GM21360 (cell line): ENCODE results near the gene SEZ6L.

Source experiments
- ATAC-seq: cut with Tn5 transposase; IDR thresholded peaks from one replicate; pipeline ENCODE4 v1.9.1; 2021; ENCODE audit warnings: mild to moderate bottlenecking, moderate library complexity; ENCODE audit not compliant: unreplicated experiment

The SEZ6L gene

DNA sequence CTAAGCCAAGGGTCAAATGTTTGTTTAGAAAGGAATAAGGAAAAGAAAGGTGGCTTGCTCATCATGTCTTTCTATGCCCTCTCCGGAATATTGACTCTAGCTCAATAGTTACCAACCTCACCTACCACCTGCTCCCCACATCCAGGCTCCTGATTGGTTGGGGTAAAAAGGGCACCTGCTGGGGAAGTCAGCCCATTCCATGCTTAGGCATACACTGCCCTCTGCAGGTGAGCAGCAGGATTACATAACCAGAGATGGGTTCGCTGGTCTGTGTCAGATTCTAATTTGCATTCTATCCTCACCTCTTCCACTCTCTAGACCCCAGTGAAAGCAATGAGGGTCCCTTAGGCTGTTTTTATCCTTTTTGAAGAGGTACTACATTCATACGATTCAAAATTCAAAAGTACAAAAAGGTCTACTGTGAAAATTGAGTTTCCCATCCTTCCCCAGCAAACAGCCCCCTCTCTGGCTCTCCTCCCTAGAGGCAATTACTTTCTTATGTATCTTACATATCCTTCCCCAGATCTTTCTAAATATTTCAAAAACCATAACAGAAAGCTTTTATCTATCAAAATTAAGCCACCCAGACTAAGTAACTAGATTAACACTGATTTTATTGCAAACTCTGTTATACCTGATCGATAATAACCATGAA is 161.8 kb downstream of the SEZ6L start:
- ATAC-seq, result no peak

GRCh38 chr22:26333088-26333800 is 164.0 kb downstream of the SEZ6L start:
- no peak for ATAC-seq

DNA sequence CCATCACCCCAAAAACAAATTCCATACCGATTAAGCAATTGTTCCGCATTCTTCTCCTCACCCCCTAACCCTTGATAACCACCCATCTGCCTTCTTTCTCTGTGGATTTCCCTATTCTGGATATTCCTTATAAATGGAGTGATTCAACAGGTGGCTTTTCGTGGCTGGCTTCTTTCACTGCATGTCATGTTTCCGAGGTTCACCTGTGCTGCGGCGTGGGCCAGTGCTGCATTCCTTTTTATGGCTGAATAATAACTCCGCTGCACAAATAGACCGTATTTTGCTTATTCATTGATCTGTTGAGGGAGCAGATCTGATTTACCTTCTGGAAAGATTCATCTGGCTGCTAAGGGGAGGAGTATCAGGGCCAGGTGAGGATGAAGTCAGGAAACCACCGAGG is 165.0 kb downstream of the SEZ6L start:
- ATAC-seq, result no peak

- no peak for ATAC-seq
These were observed 167.5 kb downstream of the SEZ6L start for GRCh38 chr22:26336773-26337172.

DNA sequence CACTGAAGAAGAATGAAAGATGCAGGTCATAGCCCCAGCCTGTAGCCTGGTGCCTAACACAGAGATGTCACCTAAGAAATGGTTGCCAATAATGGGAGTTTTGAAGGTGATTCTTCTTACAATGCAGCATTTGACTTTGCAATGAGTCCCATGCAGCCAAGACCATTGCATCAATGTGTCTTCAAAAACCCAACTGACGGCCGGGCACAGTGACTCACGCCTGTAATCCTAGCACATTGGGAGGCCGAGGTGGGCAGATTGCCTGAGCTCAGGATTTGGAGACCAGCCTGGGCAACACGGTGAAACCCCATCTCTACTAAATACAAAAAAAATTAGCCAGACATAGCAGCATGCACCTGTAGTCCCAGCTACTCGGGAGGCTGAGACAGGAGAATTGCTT is 170.5 kb downstream of the SEZ6L start:
- no peak for ATAC-seq

DNA sequence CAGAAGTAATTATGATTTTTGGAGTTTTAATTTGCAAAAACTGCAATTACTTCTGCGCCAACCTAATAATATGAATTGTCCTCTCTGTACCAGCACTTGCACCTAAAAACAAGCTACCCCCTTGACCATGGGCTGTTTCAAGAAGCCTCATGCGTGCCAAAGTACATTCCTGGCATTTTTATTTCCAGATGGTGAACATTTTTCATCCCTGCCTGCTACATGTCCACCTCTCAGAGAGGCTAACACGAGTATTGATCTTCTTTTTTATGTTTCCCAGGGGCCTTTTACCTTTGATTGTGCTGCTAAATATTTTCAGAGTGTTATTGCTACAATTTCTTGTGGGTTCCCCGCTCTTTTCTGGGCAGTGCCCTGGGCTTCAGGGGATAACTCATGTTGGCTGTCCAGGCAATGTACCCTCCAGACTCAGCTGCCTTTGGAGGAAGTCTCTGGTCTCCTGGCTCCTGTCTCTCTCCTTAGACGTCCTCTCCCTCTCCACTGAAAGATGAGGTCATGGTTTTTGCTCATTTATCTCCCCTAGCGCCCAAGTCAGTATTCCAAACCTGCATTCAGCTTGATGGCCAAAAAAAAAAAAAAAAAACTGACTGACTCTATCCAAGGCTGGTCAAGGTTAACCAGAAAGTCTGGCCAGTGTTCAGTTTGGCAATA is 173.6 kb downstream of the SEZ6L start:
- no peak for ATAC-seq

DNA sequence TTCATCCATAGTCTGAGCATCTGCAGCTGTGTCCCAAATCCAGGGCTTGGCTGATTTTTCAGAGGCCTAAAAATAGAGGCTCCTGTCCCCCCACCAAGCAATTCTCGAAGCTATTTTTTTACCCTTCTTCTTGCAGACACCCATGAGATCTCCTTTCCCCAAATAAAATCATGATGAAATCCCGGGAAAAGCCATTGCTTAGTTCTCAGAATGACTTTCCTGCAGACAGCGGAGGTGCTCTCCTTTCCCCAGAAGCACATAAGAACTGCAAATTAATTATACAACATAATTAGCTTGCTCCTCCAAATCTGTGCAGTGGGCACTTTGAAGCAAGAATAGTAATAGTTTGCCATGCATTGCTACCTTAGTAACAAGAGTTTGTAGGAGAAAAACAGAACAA is 176.2 kb downstream of the SEZ6L start:
- ATAC-seq, result no peak

DNA sequence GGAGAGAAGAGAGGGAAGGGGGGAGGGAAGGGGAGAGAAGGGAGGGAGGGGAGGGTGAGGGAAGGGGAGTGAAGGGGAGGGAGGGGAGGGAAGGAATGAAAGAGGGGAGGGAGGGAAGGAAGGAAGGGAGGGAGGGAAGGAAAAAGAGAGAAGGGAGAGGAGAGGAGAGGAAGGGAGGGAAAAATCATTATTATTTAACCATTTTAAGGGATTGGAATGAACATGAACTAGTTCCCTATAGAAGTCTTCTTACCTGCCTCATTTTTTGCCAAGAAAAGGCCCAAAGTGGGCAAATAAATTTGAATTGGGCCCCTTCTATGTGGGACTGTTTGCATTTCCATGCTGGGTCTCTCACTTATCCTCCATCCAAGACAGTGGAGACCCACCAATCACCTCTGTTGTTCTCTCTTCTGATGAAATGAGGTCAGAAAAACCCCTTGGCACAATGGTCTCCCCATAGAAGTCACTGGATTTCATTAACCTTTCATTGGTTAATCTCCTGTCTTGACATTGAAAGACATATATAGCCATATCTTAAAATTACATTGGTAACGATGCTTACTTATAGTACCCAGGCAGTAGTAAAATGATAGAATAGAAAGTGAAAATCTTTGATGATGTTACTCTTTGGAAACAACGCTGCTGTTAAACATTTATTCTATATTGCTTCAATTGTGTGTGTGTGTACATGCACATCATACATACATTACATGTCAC is 179.7 kb downstream of the SEZ6L start:
- ATAC-seq, result no peak

GRCh38 chr22:26354707-26355106 is 185.4 kb downstream of the SEZ6L start:
- ATAC-seq, result no peak

GRCh38 chr22:26357281-26357680 is 188.0 kb downstream of the SEZ6L start:
- ATAC-seq, result no peak

- no peak for ATAC-seq
These were observed 188.6 kb downstream of the SEZ6L start for GRCh38 chr22:26357813-26358212.

- ATAC-seq, result no peak
These were observed 189.9 kb downstream of the SEZ6L start for GRCh38 chr22:26359156-26359555.

GRCh38 chr22:26360169-26360885 is 191.1 kb downstream of the SEZ6L start:
- no peak for ATAC-seq

DNA sequence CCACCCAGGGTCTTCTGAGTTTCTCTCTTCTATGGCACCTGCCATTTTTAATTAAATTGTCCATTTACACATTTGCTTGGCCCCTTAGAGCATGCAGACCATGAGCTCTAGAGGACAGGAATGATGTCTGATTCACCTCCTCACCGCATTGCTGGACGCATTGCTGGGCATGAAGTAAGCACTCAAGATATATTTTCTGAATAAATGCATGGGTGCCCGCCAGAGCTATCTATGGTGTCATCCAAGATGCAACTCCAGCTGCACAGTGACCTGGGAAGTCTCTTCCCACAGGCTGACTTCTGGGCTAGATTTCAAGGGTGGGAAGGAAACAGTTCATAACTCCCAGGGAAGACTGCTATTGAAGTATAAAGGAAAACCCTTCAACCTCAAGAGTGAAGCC is 193.2 kb downstream of the SEZ6L start:
- no peak for ATAC-seq

GRCh38 chr22:26364066-26365015 is 195.1 kb downstream of the SEZ6L start:
- peak; percentile 70 for ATAC-seq

GRCh38 chr22:26367402-26368245 is 198.4 kb downstream of the SEZ6L start:
- ATAC-seq, result no peak

DNA sequence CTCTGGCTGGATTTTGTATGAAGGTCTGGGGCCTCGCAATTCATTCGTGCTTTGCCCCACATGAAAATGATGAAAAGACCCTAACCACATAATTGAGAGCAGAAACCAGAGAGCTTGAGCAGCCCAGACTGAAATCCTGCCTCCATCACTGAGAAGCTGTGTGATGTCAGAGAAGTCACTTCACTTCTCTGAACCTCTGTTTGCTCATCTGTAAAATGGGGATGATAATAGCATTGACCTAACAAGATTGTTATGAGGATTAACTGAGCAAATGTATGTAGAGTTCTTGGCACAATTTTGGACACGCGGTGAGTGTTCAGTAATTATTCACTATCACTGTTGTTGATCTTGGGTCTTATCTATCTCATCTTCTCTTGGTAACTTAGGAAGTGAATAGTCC is 203.6 kb downstream of the SEZ6L start:
- no peak for ATAC-seq

DNA sequence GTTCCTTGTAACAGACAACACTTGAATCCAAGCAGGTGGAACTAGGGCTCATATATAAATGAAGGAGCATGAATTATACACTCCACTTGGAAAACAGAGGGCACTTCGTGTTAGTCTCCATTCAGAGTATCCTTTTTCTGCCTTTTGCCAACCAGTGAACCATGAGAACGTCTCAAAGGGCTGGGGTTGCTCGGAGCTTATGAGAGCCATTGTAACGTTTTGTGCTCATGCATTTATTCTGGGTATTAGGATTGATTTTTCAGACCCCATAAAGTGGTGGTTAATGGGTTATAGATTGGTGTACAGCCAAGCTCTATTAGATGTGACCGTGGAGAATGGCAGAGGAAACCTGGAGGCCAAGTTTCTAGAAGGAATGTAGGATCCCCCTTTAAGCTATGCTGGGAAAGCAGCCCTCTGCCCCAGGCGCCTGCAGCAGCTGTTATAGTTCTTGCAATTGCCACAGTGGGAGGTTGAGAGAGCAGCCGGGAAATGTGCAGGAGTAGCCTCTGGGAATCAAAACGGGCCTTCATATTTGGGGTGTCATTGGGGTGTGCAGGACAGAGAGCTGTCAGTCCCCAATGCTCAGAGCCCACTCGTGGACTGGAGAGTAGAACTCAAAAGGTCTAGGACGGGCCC is 205.2 kb downstream of the SEZ6L start:
- ATAC-seq, result no peak
